ENCODE measurements around the gene HPSE. TPM values are rescaled to one million over a fixed set of nuclear protein-coding genes. Genes with fewer than 3 reads are reported as not detected.

Gene HPSE
- total RNA-seq, 1 donor from 2014 or later: 5.5 TPM

GRCh38 chr4:83315341-83315870, 19.2 kb downstream of the HPSE start:
- Histone ChIP-seq H3K27ac (no peak overlapping the region), H3K4me3 (no peak overlapping the region), H3K36me3 (no peaks in the 10 kb centered on the region), H3K4me1 (no peaks in the 10 kb centered on the region), H3K27me3 (ENCODE audit: low read depth) (no peaks in the 10 kb centered on the region), H3K9me3 (no peaks in the 10 kb centered on the region)
- no peak for TF ChIP-seq CTCF (IDR thresholded peaks at IDR 0.05)
- DNase-seq (no peak), ATAC-seq (no peak)
- intact Hi-C loops (cut with DNase I): no loop called here

DNA sequence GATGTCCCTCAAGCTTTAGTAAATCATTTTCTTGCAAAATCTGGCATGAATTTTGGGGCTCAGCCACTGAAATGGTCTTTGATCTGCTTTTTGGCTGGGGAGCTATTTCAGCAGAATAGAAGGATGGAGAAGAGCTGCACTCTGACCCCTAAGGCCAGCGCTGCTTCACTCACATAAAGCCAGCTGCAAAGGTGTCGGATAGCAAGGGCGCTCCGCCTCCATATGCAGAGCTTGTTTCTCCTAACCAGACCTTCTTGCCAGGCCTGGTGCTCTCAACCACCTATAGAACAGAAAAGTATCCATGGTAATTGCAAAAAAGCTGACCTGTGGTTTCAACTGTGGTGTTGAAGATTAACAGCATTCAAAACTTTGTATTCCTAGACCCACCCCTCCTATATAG, 26.0 kb downstream of the HPSE start:
- intact Hi-C loops (cut with DNase I): no loop called here
- TF ChIP-seq CTCF (IDR thresholded peaks at IDR 0.05): no peak
- ATAC-seq (no peak), DNase-seq (no peak)
- H3K36me3 ChIP-seq: no peaks in the 10 kb centered on the region
- H3K27ac ChIP-seq: no peak overlapping the region
- H3K4me1 ChIP-seq: no peaks in the 10 kb centered on the region
- H3K4me3 ChIP-seq: no peak overlapping the region
- no peaks in the 10 kb centered on the region for H3K27me3 ChIP-seq (ENCODE audit: low read depth)
- no peaks in the 10 kb centered on the region for H3K9me3 ChIP-seq

DNA sequence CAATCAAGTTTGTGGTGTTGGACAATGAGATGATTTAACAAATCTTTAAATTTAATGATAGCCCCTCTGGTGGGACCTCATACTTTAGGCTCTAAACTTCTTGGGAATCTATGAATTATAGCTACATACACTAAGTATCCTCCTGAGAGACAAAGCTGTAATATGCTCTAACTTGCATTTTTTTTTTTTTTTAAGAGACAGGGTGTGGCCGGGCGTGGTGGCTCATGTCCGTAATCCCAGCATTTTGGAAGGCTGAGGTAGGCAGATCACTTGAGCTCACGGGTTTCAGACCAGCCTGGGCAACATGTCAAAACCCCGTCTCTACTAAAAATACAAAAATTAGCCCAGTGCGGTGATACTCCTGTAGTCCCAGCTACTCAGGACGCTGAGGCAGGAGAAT, 26.7 kb downstream of the HPSE start:
- H3K36me3 ChIP-seq: no peaks in the 10 kb centered on the region
- no peaks in the 10 kb centered on the region for H3K4me1 ChIP-seq
- H3K27me3 ChIP-seq (ENCODE audit: low read depth): no peaks in the 10 kb centered on the region
- no peak for DNase-seq
- H3K9me3 ChIP-seq: no peaks in the 10 kb centered on the region
- no peak for TF ChIP-seq CTCF (IDR thresholded peaks at IDR 0.05)
- H3K4me3 ChIP-seq: no peak overlapping the region
- intact Hi-C loops (cut with DNase I): no loop called here
- H3K27ac ChIP-seq: no peak overlapping the region
- ATAC-seq: no peak

DNA sequence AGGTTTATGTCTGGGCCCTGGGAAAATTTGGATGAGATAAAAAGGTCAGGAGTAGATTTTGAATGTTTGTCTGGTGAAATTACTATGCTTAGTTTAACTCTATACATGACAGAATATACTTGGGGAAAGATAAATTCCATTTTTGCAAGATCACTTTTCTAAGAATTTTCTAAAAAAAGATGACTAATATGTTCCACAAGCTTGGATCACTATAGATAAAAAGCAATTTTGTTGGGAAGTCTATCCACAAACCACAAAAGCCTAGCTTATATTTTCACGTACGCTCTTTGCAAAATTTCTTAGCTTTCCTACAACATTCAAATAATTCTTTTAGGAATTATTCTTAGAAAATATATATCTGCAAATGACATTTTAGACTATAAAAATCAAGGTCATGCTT, 29.5 kb downstream of the HPSE start:
- TF ChIP-seq CTCF (IDR thresholded peaks at IDR 0.05): no peak
- Histone ChIP-seq H3K27me3 (ENCODE audit: low read depth) (no peaks in the 10 kb centered on the region), H3K9me3 (no peaks in the 10 kb centered on the region), H3K27ac (no peak overlapping the region), H3K4me3 (no peak overlapping the region), H3K4me1 (no peaks in the 10 kb centered on the region), H3K36me3 (no peaks in the 10 kb centered on the region)
- no peak for ATAC-seq
- intact Hi-C loops (cut with DNase I): no loop called here
- DNase-seq: no peak

GRCh38 chr4:83297548-83298260, 36.9 kb downstream of the HPSE start:
- Histone ChIP-seq H3K27ac (no peak overlapping the region), H3K36me3 (no peaks in the 10 kb centered on the region), H3K9me3 (no peaks in the 10 kb centered on the region), H3K27me3 (ENCODE audit: low read depth) (no peaks in the 10 kb centered on the region), H3K4me1 (no peaks in the 10 kb centered on the region), H3K4me3 (no peak overlapping the region)
- TF ChIP-seq CTCF (IDR thresholded peaks at IDR 0.05): no peak
- DNase-seq (no peak), ATAC-seq (no peak)
- intact Hi-C loops (cut with DNase I): no loop called here

Measured in lower lobe of right lung (tissue), 2 donors.